Right lobe of liver (tissue), 4 donors: ENCODE data around the gene INTS1.

Source experiments
- POLR2A ChIP-seq: fragments of 450-650 bp; IDR thresholded peaks from one replicate; pipeline ENCODE4 v1.6.1; 2017; ENCODE audit warnings: antibody characterized with exemption, mild to moderate bottlenecking
- TF ChIP-seq, protein P1 (sequence below), 4 donors: fragments of 200-600 bp in 3 of 4; fragments of 450-650 bp in 1 of 4; IDR thresholded peaks; one replicate each; pipeline versions ENCODE4 v1.5.1 to v1.8.0; 2016 to 2022; ENCODE audit warnings: antibody characterized with exemption in 4 of 4, mild to moderate bottlenecking in 2 of 4
- donor health status: DM: no; HTN: no; CAD: no.
- donor health status: DM: no; HTN: no; CAD: no.
- donor health status: DM: no; HTN: yes; CAD: no.

- TF ChIP-seq, protein P1, sequence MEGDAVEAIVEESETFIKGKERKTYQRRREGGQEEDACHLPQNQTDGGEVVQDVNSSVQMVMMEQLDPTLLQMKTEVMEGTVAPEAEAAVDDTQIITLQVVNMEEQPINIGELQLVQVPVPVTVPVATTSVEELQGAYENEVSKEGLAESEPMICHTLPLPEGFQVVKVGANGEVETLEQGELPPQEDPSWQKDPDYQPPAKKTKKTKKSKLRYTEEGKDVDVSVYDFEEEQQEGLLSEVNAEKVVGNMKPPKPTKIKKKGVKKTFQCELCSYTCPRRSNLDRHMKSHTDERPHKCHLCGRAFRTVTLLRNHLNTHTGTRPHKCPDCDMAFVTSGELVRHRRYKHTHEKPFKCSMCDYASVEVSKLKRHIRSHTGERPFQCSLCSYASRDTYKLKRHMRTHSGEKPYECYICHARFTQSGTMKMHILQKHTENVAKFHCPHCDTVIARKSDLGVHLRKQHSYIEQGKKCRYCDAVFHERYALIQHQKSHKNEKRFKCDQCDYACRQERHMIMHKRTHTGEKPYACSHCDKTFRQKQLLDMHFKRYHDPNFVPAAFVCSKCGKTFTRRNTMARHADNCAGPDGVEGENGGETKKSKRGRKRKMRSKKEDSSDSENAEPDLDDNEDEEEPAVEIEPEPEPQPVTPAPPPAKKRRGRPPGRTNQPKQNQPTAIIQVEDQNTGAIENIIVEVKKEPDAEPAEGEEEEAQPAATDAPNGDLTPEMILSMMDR (IDR thresholded peaks at IDR 0.05), result no peak
- TF ChIP-seq POLR2A, result no peak
Measured at GRCh38 chr7:1542329-1542728, 38.1 kb upstream of the INTS1 start.
